Lower lobe of right lung (tissue), 2 donors: Measurements from ENCODE around the gene ABCB11. TPM values are rescaled to one million over a fixed set of nuclear protein-coding genes. Genes with fewer than 3 reads are reported as not detected.

Source experiments
- ATAC-seq, 2 donors: fragments of 200-7000 bp; cut with Tn5 transposase; one replicate each; pipeline ENCODE4 v1.9.1; 2020 to 2022; ENCODE audit warnings: mild to moderate bottlenecking in 2 of 2, moderate library complexity in 2 of 2
- DNase-seq: peaks from one replicate; pipeline ENCODE4 v3.0.0-alpha.2; 2020
- H3K27ac ChIP-seq: fragments of 200-600 bp; one replicate; pipeline ENCODE4 v1.8.0; 2022
- H3K27me3 ChIP-seq: fragments of 200-600 bp; one replicate; pipeline ENCODE4 v1.8.0; 2022; ENCODE audit warnings: low read depth
- H3K36me3 ChIP-seq: fragments of 200-600 bp; one replicate; pipeline ENCODE4 v1.8.0; 2022; ENCODE audit warnings: mild to moderate bottlenecking
- H3K4me1 ChIP-seq: fragments of 200-600 bp; one replicate; pipeline ENCODE4 v1.8.0; 2022
- H3K4me3 ChIP-seq: fragments of 200-600 bp; one replicate; pipeline ENCODE4 v1.8.0; 2022; ENCODE audit warnings: mild to moderate bottlenecking
- H3K9me3 ChIP-seq: fragments of 200-600 bp; one replicate; pipeline ENCODE4 v1.8.0; 2022
- intact Hi-C: fragments of 100-400 bp; cut with DNase I; formaldehyde crosslinking; loops from one replicate; pipeline ENCODE4 v1.11.0; 2022
- total RNA-seq: library from RNA; stranded (reverse); fragmentation: NEBNext Ultra II Directional; extraction: Animal tissue kit (Norgen Biotek cat#: 25700); gene quantifications from one replicate; pipeline ENCODE4 v1.2.1, GENCODE V29; 2021
- TF ChIP-seq, protein P1 (sequence below): fragments of 200-600 bp; IDR thresholded peaks from one replicate; pipeline ENCODE4 v1.8.0; 2022; ENCODE audit warnings: antibody characterized with exemption, mild to moderate bottlenecking
- donor health status: DM: no; HTN: yes; CAD: no; lungs with severe emphysema.

Gene ABCB11
- total RNA-seq, 1 donor from 2014 or later, result 0.32 TPM

DNA sequence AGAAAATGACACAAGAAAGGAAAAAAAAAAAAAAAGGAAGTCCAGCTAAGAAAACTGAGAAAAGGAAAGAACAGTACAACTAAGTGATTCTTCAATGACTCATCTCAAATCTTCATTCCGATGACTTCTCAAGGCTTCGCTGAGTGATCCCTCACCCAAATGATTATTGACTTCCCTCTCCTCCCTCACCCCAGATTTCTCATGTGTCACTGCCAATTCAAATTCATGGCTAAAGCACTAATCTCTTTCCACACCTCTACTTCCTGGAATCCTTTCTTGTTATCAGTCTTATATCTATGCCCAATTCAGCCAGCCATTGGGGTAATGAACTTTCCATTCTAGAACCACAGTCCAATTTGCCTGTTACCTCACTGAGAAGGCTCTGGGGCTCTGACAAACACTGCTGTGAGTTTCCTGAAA, 7.2 kb upstream of the ABCB11 start:
- no peak overlapping the region for H3K4me3 ChIP-seq
- H3K36me3 ChIP-seq, result no peaks in the 10 kb centered on the region
- no peaks in the 10 kb centered on the region for H3K27me3 ChIP-seq
- TF ChIP-seq, protein P1, sequence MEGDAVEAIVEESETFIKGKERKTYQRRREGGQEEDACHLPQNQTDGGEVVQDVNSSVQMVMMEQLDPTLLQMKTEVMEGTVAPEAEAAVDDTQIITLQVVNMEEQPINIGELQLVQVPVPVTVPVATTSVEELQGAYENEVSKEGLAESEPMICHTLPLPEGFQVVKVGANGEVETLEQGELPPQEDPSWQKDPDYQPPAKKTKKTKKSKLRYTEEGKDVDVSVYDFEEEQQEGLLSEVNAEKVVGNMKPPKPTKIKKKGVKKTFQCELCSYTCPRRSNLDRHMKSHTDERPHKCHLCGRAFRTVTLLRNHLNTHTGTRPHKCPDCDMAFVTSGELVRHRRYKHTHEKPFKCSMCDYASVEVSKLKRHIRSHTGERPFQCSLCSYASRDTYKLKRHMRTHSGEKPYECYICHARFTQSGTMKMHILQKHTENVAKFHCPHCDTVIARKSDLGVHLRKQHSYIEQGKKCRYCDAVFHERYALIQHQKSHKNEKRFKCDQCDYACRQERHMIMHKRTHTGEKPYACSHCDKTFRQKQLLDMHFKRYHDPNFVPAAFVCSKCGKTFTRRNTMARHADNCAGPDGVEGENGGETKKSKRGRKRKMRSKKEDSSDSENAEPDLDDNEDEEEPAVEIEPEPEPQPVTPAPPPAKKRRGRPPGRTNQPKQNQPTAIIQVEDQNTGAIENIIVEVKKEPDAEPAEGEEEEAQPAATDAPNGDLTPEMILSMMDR, result no peak
- ATAC-seq, result peak; percentile 72 to 80
- no peak for DNase-seq
- intact Hi-C loops, result no loop called here
- peaks cover 3% of the 10 kb centered on the region for H3K4me1 ChIP-seq
- no peak overlapping the region for H3K27ac ChIP-seq
- peaks cover 9% of the 10 kb centered on the region for H3K9me3 ChIP-seq

DNA sequence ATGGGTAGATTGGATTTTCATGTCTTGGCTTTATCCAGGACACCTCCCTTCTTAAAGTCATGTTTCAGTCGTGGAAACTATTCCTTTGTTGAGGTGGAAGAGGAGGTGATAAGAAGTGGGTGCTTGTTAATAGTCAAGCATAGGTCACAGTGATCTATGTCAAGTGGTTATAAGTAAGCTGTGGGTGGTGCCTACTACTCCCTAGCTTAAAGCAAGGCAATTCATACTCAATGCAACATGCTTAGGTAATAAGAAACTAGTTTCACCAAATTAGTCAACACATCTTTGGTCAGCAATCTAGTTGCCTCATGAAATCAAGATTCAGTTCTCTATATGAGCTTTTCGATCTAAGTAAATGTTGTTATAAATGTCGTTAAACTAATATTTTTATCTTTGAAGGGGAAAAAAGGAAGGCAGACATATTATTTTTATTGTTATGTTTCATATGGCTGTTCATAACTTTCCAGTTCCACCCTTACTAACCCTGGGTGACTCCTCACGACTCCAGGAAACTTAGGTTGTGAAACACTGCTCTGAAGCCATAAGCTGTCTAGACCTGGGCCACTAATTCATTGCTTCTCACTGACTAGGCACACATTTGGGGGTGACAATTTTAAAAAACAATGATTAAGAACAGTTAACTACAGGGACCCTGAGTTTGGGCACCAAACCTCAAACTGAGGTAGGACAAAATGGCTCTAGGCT, 5.8 kb upstream of the ABCB11 start:
- TF ChIP-seq, protein P1, result no peak
- ATAC-seq (peak; percentile 63 to 77), DNase-seq (no peak)
- no peak overlapping the region for H3K27ac ChIP-seq
- H3K4me3 ChIP-seq, result no peak overlapping the region
- H3K27me3 ChIP-seq, result no peaks in the 10 kb centered on the region
- peaks cover 3% of the 10 kb centered on the region for H3K4me1 ChIP-seq
- H3K9me3 ChIP-seq, result no peaks in the 10 kb centered on the region
- intact Hi-C loops, result no loop called here
- H3K36me3 ChIP-seq, result no peaks in the 10 kb centered on the region

DNA sequence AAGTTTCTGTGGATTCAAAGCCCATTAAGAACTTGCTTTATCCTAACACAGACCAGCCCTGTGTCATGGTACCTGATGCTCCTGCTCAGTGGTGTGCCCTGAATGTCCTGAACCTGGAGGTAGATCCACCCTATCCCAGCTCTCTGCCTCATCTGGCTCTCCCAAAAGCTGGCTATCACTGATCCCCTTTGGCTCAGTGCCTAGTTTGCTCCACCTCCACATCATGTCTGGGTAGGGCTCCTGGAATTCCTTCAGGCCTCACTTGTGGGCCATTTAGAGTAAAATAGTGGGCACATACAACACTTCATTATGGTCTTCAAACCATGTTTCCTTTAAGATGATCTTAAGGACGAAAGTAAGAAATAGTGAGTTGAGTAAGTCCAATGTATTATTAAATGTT, 4.8 kb upstream of the ABCB11 start:
- ATAC-seq (no peak), DNase-seq (no peak)
- no peak overlapping the region for H3K27ac ChIP-seq
- intact Hi-C loops, result no loop called here
- no peaks in the 10 kb centered on the region for H3K27me3 ChIP-seq
- no peaks in the 10 kb centered on the region for H3K9me3 ChIP-seq
- H3K4me1 ChIP-seq, result peaks cover 3% of the 10 kb centered on the region
- no peaks in the 10 kb centered on the region for H3K36me3 ChIP-seq
- TF ChIP-seq, protein P1, result no peak
- H3K4me3 ChIP-seq, result no peak overlapping the region

DNA sequence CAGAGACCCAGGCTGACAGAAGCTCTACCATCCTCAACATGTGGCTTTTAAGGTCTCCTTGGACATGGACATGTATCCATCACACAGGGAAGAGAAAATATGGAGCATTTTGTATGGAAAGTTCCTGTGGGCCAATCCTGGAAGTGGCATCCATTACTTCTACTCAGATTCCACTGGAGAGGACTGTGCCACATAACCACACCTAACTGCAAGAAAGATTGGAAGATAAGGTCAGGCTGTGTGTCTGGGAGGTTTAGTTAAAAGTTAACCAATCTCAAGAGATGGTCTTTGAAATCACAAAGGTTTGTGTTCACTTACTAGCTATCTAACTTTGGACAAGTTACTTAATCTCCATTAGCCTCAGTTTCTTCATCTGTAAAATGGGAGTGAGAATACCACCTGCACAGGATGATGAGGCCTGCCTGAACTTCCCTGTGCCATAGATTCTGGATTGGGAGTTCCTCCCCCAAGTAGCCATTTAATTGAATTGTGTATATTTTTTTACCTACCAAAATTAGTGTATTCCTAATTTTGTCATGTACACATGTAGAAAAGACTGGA, 3.9 kb upstream of the ABCB11 start:
- ATAC-seq (no peak), DNase-seq (no peak)
- H3K4me3 ChIP-seq, result no peak overlapping the region
- TF ChIP-seq, protein P1, result no peak
- no peaks in the 10 kb centered on the region for H3K36me3 ChIP-seq
- H3K9me3 ChIP-seq, result no peaks in the 10 kb centered on the region
- H3K27me3 ChIP-seq, result no peaks in the 10 kb centered on the region
- no peak overlapping the region for H3K27ac ChIP-seq
- H3K4me1 ChIP-seq, result peaks cover 3% of the 10 kb centered on the region
- intact Hi-C loops, result no loop called here

DNA sequence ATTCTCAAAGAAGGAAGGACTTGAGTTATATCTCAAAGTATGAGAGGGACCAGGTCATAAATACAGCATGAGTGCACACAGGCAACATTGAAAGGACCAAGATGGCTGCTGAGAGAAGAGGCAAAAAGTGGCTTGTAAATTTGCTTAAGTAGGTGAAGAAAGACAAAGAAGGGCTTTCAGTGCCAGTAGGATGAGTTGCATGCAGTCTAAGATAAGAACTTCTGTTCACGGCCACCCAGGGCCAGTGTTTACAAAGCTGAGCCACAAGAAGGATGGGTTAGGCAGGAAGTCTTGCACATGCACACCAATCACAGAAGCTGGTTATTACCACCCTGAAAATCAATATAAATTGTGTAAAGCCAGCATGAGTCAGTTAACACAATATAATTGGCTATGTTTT, 3.1 kb upstream of the ABCB11 start:
- Histone ChIP-seq H3K36me3 (no peaks in the 10 kb centered on the region), H3K4me1 (peaks cover 3% of the 10 kb centered on the region), H3K4me3 (no peak overlapping the region), H3K9me3 (no peaks in the 10 kb centered on the region), H3K27ac (no peak overlapping the region), H3K27me3 (no peaks in the 10 kb centered on the region)
- ATAC-seq (no peak), DNase-seq (no peak)
- TF ChIP-seq, protein P1, result no peak
- intact Hi-C loops, result no loop called here
